ENCODE results near the gene PRPH.
A peak's percentile ranks its signal among the peaks of the same experiment; 100 is the strongest.
"Not testable (repeated sequence)": the region's sequence is repeated elsewhere in the genome, so short reads cannot be mapped to it uniquely, and the experiment has no call there.

PRPH gene

GRCh38 chr12:49296034-49296835, 1.3 kb downstream of the PRPH start:
- Histone ChIP-seq H3K4me1 (ENCODE audit: control insufficient read depth, low read depth, low read length) (peaks cover 14% of the 10 kb centered on the region), H3K36me3 (ENCODE audit: control insufficient read depth, low read depth, low read length) (no peaks in the 10 kb centered on the region), H3K27ac (ENCODE audit: low read length) (no peak overlapping the region), H3K27me3 (ENCODE audit: control insufficient read depth, insufficient read depth, low read length) (peaks cover 74% of the 10 kb centered on the region), H3K4me3 (ENCODE audit: low read length) (peak overlapping the region; percentile 46), H3K9me3 (ENCODE audit: control insufficient read depth, low read depth, low read length) (no peaks in the 10 kb centered on the region), H3K9ac (ENCODE audit: low read length) (no peak overlapping the region)

DNA sequence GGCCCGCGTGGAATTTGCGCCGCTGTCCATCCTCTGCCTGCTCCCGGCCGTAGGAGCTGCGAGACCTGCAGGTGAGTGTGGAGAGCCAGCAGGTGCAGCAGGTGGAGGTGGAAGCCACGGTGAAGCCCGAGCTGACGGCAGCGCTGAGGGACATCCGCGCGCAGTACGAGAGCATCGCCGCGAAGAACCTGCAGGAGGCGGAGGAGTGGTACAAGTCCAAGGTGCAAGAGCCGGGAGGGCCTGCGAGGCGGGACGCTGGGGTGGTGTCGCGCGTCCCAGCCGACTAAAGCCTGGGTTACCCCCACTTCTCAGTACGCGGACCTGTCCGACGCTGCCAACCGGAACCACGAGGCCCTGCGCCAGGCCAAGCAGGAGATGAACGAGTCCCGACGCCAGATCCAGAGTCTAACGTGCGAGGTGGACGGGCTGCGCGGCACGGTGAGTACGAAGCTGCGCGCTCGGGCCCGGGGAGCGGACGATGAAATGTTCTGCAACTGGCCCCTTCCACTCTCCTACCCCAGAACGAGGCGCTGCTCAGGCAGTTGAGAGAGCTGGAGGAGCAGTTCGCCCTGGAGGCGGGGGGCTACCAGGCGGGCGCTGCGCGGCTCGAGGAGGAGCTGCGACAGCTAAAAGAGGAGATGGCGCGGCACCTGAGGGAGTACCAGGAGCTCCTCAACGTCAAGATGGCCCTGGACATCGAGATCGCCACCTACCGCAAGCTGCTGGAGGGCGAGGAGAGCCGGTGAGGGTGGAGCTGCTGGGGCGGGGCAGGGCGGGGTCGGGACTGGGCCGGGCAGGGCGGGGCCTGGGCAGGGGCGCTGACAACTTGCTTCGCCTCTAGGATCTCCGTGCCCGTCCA, 2.1 kb downstream of the PRPH start:
- Histone ChIP-seq H3K27ac (ENCODE audit: low read length) (no peak overlapping the region), H3K9ac (ENCODE audit: low read length) (no peak overlapping the region), H3K36me3 (ENCODE audit: control insufficient read depth, low read depth, low read length) (no peaks in the 10 kb centered on the region), H3K9me3 (ENCODE audit: control insufficient read depth, low read depth, low read length) (no peaks in the 10 kb centered on the region), H3K27me3 (ENCODE audit: control insufficient read depth, insufficient read depth, low read length) (peaks cover 75% of the 10 kb centered on the region), H3K4me3 (ENCODE audit: low read length) (peak overlapping the region; percentile 48), H3K4me1 (ENCODE audit: control insufficient read depth, low read depth, low read length) (peaks cover 14% of the 10 kb centered on the region)

- Histone ChIP-seq H3K27me3 (ENCODE audit: control insufficient read depth, insufficient read depth, low read length) (peaks cover 69% of the 10 kb centered on the region), H3K4me1 (ENCODE audit: control insufficient read depth, low read depth, low read length) (peaks cover 14% of the 10 kb centered on the region), H3K9ac (ENCODE audit: low read length) (no peak overlapping the region), H3K9me3 (ENCODE audit: control insufficient read depth, low read depth, low read length) (no peaks in the 10 kb centered on the region), H3K4me3 (ENCODE audit: low read length) (peak overlapping the region; percentile 48), H3K36me3 (ENCODE audit: control insufficient read depth, low read depth, low read length) (no peaks in the 10 kb centered on the region), H3K27ac (ENCODE audit: low read length) (no peak overlapping the region)
Measured at GRCh38 chr12:49297695-49298060, 2.7 kb downstream of the PRPH start.

- Histone ChIP-seq H3K27ac (ENCODE audit: low read length) (no peak overlapping the region), H3K27me3 (ENCODE audit: control insufficient read depth, insufficient read depth, low read length) (peaks cover 64% of the 10 kb centered on the region), H3K4me3 (ENCODE audit: low read length) (no peak overlapping the region), H3K9me3 (ENCODE audit: control insufficient read depth, low read depth, low read length) (no peaks in the 10 kb centered on the region), H3K4me1 (ENCODE audit: control insufficient read depth, low read depth, low read length) (peaks cover 11% of the 10 kb centered on the region), H3K9ac (ENCODE audit: low read length) (no peak overlapping the region), H3K36me3 (ENCODE audit: control insufficient read depth, low read depth, low read length) (no peaks in the 10 kb centered on the region)
Measured at GRCh38 chr12:49298160-49298559, 3.2 kb downstream of the PRPH start.

- no peaks in the 10 kb centered on the region for H3K36me3 ChIP-seq (ENCODE audit: control insufficient read depth, low read depth, low read length)
- H3K27me3 ChIP-seq (ENCODE audit: control insufficient read depth, insufficient read depth, low read length): peaks cover 28% of the 10 kb centered on the region
- peaks cover 4% of the 10 kb centered on the region for H3K4me1 ChIP-seq (ENCODE audit: control insufficient read depth, low read depth, low read length)
- H3K27ac ChIP-seq (ENCODE audit: low read length): no peak overlapping the region
- H3K9me3 ChIP-seq (ENCODE audit: control insufficient read depth, low read depth, low read length): no peaks in the 10 kb centered on the region
- H3K9ac ChIP-seq (ENCODE audit: low read length): no peak overlapping the region
- no peak overlapping the region for H3K4me3 ChIP-seq (ENCODE audit: low read length)
Measured at GRCh38 chr12:49301760-49302159, 6.8 kb downstream of the PRPH start.

GRCh38 chr12:49304161-49304560, 9.2 kb downstream of the PRPH start:
- Histone ChIP-seq H3K4me3 (ENCODE audit: low read length) (no peak overlapping the region), H3K9ac (ENCODE audit: low read length) (no peak overlapping the region), H3K36me3 (ENCODE audit: control insufficient read depth, low read depth, low read length) (no peaks in the 10 kb centered on the region), H3K9me3 (ENCODE audit: control insufficient read depth, low read depth, low read length) (no peaks in the 10 kb centered on the region), H3K27me3 (ENCODE audit: control insufficient read depth, insufficient read depth, low read length) (peaks cover 5% of the 10 kb centered on the region), H3K4me1 (ENCODE audit: control insufficient read depth, low read depth, low read length) (no peaks in the 10 kb centered on the region), H3K27ac (ENCODE audit: low read length) (no peak overlapping the region)

DNA sequence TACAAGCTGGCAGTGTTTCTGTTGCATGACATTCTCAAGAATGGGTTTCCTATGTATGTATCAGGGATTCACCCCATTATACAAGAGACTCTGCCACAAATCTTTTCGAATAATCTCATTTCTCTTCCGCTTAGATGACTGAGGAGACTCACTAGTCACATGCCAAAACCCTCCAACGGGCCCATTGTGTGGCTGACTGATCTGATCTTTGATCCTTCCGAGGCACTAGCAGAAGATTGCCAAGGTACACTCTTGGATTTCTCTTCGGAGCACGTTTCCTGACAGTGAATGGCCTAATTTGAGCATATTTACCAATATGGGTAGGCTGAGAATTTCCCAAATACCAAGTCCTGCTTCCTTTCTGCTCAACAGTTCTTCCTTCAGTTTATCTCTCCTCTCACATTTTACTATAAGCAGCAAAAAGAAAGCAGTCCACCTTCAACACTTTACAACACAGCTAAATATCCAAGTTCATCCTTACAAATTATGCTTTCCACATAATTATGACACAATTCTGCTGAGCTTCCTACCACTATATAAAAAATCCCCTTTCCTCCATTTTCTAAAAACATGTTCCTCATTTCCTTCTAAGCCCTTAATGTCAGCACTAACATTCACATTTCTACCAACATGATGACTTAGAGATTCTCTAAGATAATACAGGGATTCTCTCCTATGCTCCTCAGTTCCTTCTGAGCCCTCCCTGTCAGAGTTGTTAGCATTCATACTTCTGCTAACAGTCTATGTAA, 11.0 kb downstream of the PRPH start:
- peaks cover 5% of the 10 kb centered on the region for H3K27me3 ChIP-seq (ENCODE audit: control insufficient read depth, insufficient read depth, low read length)
- H3K9me3 ChIP-seq (ENCODE audit: control insufficient read depth, low read depth, low read length): no peaks in the 10 kb centered on the region
- no peaks in the 10 kb centered on the region for H3K4me1 ChIP-seq (ENCODE audit: control insufficient read depth, low read depth, low read length)

GRCh38 chr12:49309386-49309785, 14.4 kb downstream of the PRPH start:
- Histone ChIP-seq H3K9ac (ENCODE audit: low read length) (no peak overlapping the region), H3K4me1 (ENCODE audit: control insufficient read depth, low read depth, low read length) (no peaks in the 10 kb centered on the region), H3K27ac (ENCODE audit: low read length) (no peak overlapping the region), H3K9me3 (ENCODE audit: control insufficient read depth, low read depth, low read length) (no peaks in the 10 kb centered on the region), H3K36me3 (ENCODE audit: control insufficient read depth, low read depth, low read length) (no peaks in the 10 kb centered on the region), H3K27me3 (ENCODE audit: control insufficient read depth, insufficient read depth, low read length) (no peaks in the 10 kb centered on the region), H3K4me3 (ENCODE audit: low read length) (no peak overlapping the region)

More for the DNA sequence above, 11.0 kb downstream of the PRPH start:
- Histone ChIP-seq H3K9ac (ENCODE audit: low read length) (no peak overlapping the region), H3K36me3 (ENCODE audit: control insufficient read depth, low read depth, low read length) (no peaks in the 10 kb centered on the region), H3K4me3 (ENCODE audit: low read length) (no peak overlapping the region), H3K27ac (ENCODE audit: low read length) (no peak overlapping the region)

- H3K27me3 ChIP-seq (ENCODE audit: control insufficient read depth, insufficient read depth, low read length); H3K27ac ChIP-seq (ENCODE audit: low read length); H3K9ac ChIP-seq (ENCODE audit: low read length); H3K9me3 ChIP-seq (ENCODE audit: control insufficient read depth, low read depth, low read length); H3K4me1 ChIP-seq (ENCODE audit: control insufficient read depth, low read depth, low read length); H3K36me3 ChIP-seq (ENCODE audit: control insufficient read depth, low read depth, low read length); H3K4me3 ChIP-seq (ENCODE audit: low read length): not testable (repeated sequence)
Measured at GRCh38 chr12:49310451-49311000, 15.6 kb downstream of the PRPH start.

DNA sequence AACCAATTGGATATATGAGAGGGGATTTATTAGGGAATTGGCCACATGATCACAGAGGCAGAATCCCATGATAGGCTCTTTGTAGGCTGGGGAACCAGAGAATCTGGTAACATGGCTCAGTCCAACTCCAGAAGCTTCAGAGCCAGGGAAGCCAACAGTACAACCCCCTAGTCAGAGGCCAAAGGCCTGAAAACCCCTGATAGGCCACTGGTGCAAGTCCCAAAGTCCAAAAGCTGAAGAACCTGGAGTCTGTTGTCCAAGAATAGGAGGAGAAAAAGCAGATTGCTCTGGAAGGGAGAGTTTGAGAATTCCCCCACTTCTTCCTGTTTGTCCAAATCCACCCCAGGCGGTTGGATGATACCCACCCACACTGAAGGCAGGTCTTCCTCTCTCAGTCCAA, 19.9 kb downstream of the PRPH start:
- Histone ChIP-seq H3K9me3 (ENCODE audit: control insufficient read depth, low read depth, low read length) (no peaks in the 10 kb centered on the region), H3K27me3 (ENCODE audit: control insufficient read depth, insufficient read depth, low read length) (peaks cover under 1% of the 10 kb centered on the region), H3K4me1 (ENCODE audit: control insufficient read depth, low read depth, low read length) (no peaks in the 10 kb centered on the region), H3K27ac (ENCODE audit: low read length) (no peak overlapping the region), H3K4me3 (ENCODE audit: low read length) (no peak overlapping the region), H3K9ac (ENCODE audit: low read length) (no peak overlapping the region), H3K36me3 (ENCODE audit: control insufficient read depth, low read depth, low read length) (no peaks in the 10 kb centered on the region)

- H3K27me3 ChIP-seq (ENCODE audit: control insufficient read depth, insufficient read depth, low read length); H3K4me3 ChIP-seq (ENCODE audit: low read length): not testable (repeated sequence)
Measured at GRCh38 chr12:49317118-49317517, 22.2 kb downstream of the PRPH start.

More at GRCh38 chr12:49317118-49317517, 22.2 kb downstream of the PRPH start:
- not testable (repeated sequence) for H3K9ac ChIP-seq (ENCODE audit: low read length); H3K4me1 ChIP-seq (ENCODE audit: control insufficient read depth, low read depth, low read length); H3K36me3 ChIP-seq (ENCODE audit: control insufficient read depth, low read depth, low read length); H3K27ac ChIP-seq (ENCODE audit: low read length); H3K9me3 ChIP-seq (ENCODE audit: control insufficient read depth, low read depth, low read length)
